ENCODE data around the gene LHPP. TPM values are rescaled to one million over a fixed set of nuclear protein-coding genes. Genes with fewer than 3 reads are reported as not detected.
A peak's percentile ranks its signal among the peaks of the same experiment; 100 is the strongest.

LHPP gene
- total RNA-seq, 1 donor: 19.9 TPM

DNA sequence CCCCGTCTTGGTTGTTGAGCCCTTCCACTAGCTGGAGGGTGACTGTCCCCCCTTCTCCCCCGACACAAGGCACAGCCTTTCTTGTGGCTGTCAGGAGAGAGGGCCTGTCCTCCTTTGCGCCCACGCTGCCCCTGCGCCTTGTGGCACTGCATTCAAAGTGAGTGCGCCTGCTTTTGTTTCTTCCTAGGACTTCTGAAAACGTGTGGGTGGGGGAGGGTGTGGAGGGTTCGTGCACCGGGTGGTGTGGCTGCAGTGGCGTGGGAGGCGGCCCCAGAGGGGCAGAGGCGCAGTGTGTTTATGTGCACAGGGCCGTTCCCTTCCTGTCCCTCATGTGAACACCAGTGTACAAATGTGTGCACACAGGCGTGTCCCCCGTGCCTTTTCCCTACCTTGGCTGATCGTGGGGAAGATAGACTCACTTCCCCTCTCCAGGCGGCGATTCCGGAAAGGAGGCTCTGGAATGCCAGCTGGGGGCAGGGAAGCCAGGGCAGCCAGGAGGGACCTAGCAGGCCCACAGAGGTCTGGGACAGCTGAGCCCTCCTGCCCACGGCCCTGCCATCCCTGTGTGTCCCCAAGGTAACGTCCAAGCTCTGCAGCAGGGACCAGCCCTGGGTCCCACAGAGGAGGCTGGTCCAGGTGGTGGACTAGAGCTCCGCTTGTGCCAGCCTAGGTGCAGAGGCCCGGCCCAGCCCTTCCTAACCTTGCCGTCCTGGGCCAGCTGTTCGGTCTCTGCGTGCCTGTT, 88.8 kb downstream of the LHPP start:
- DNase-seq (ENCODE audit: low read depth in 2 of 3, low spot score in 2 of 3): no peak

DNA sequence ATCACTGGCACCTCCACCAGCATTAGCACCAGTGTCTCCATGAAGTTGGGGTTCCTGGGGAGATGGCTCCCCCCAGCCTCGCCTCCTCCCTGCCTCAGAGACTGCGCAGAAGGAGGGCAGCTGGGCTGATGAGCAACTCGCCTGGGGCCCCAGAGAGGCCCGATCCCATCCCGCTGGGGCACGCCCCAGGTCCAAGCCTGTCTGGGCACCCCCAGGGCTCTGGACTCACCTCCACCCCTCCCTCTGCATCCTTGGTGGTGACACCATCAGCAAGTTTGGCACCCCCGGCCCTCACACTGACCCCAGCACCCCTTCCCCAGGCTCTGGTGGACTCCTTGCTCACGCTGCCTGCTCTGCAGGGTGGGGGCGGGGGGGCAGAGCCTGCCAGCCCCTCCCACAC, 89.5 kb downstream of the LHPP start:
- no peak for DNase-seq (ENCODE audit: low read depth in 2 of 3, low spot score in 2 of 3)

DNA sequence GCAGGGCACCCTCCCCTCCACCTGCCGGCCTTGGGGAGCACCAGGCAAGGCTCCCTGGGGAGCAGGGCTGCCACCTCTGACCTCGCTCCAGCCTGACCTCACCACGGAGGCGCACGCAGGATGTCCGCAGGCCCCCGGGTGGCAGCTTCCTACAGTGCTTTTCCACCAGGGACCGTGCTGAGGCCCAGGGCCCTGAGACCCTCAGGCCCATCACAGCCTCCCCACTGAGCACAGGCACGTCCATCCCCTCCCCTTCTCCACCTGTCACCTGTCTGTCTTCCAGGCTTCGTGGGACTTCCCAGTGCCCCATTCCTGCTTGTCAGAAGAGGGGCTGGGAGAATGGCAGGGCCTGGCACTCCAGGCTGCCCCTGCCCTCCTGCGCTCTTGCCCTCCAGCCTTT, 90.1 kb downstream of the LHPP start:
- no peak for DNase-seq (ENCODE audit: low read depth in 2 of 3, low spot score in 2 of 3)

DNA sequence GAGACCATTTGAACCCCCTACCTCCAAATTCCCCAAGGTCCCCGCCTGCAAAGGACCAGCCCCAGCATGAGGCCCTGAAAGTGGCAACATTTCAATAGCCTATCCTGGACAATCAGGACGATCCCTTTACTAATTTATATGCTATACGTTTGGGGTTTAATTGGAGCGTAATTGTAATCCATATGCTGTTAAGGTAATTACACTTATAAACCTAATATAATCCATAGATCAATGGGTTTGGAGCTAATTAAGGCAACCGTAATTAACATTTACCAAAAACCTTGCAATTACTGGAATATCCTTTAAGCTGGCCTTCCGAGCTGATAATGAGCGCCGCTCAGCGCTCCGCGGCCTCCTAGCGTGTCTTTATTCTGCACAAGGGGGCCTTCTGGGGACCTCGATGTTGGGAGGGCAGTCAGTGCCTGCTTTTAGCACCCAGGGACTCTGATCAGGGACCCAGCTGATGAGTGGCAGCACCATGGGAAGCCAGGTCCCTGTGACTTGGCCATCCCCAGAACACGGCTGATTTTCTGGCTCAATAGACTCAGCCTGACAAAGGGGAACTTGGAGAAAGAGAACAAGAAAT, 91.2 kb downstream of the LHPP start:
- no peak for DNase-seq (ENCODE audit: low read depth in 2 of 3, low spot score in 2 of 3)

DNA sequence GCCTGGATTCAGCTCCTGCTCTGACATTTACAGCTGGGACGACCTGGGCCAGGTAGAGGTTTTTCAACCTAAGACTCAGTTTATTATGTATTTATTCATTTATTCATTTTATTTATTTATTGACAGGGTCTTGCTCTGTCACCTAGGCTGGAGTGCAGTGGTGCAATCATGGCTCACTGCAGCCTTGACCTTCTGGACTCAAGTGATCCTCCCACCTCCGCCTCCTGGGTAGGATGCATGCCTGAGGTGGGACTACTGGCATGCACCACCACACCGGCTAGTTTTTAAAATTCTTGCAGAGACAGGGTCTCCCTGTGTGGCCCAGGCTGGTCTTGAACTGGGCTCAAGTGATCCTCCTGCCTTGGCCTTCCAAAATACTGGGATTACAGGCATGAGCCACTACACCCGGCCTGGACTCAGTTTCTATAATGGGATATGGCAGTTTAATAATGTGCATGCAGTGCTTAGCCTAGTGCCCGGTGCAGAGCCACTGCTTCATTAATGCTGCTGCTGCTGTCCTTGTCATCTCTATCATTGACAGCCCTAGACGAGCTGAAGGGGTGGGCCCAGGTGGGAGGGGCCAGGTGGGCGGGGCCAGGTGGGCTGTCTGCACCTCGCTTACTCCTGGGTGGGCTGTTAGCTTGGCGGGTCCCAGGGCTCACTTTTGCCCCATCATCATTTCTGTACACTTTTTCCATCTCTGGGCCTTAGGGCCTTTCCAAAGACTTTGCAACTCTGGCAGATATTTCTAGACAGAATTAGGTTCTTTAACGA, 92.6 kb downstream of the LHPP start:
- no peak for DNase-seq (ENCODE audit: low read depth in 2 of 3, low spot score in 2 of 3)

DNA sequence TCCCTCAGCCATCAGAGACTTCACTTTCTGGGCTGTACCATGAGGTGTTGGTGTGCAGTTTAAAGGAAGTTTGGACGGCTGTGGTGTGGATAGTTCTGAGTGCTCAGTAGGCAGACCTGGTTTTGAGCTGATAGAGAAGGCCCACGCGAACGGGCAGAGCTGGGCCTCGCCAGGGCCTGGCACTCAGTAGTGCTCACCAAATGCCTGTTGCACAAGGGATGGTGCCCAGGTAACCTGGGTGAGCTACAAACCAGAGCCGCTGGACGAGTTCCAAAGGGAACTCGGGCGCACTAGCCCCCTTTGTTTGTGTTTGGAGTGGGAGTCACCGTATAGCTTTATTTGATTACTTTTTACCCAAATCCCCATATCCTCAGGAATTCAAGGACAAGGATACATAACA, 95.5 kb downstream of the LHPP start:
- DNase-seq (ENCODE audit: low read depth in 2 of 3, low spot score in 2 of 3): no peak

DNA sequence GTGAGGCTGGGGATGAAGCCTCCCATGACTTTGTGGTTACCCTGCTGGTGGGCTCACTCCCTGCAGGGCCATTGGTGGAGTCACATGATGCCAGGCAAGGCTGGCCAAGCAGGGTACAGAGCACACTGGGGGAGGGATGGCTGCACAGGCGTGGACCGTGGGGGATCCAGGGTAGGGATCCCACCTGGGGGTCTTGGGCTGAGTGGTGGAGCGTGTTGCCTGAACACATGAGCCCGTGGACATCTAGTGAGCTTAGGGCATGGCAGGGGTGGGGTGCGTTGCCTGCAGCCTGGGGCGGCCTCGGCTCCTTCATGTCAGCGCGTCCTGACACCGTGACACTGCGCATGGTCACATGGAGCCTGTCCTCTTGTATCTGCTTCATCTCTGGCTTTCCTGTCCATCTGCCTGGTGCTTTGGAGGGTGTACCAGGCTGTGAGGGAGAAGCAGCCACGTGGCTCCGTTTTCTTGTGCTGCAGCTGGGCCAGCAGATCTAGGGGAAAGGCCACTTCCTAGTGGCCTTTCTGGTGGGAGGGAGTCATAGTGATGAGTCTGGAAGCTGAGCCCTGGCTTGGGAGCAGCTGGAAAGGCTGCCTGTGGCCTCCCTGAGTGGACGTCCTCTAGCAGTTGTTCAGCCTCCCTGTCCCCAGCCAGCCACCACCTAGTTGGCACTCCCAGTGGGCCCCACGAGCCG, 96.2 kb downstream of the LHPP start:
- DNase-seq (ENCODE audit: low read depth in 2 of 3, low spot score in 2 of 3): no peak

DNA sequence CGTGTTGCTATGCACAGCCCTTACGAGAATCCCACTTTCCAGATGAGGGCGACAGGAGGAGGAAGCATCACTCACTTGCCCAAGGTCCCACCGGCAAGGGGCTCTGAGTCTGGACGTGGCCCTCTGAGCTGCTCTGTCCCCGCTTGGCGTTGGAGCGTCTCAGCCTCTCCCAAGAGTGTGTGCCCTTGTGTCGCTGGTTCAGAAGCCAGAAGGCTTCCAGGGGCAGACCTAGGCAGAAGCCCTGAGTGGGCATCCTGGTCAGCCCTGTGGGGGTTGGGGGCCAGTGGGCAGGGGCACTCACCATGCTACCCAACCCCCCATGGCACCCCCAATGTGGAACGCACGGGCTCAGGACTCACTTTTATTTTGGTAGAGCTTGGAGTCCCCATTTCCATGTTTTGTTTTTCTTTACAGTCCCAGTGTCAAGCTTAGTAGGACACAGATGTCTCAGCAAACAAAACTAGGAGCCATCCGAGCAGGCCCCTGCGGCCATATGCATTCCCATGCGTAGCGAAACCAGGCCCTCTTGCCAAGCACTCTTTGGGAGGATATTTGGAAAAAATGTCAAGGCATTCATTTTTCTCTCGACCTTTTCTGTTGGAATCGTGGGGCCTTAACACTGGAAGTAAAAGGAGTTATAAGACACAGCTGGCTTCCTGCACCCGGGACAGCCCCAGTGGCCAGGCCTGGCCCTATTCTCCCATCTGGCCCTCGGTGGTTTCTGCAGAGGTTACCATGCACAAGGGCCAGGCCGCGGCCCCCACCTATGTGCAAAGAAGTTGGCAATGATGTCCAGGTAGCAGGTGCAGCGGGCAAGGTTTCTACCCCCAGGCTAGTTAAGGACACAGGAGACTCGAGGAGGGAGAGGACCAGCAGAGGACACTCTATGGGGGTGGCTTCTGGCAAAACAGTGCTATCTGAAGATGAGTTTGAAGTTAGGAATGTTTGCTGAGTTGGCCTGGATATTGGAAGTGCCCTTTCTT, 97.0 kb downstream of the LHPP start:
- no peak for DNase-seq (ENCODE audit: low read depth in 2 of 3, low spot score in 2 of 3)

DNA sequence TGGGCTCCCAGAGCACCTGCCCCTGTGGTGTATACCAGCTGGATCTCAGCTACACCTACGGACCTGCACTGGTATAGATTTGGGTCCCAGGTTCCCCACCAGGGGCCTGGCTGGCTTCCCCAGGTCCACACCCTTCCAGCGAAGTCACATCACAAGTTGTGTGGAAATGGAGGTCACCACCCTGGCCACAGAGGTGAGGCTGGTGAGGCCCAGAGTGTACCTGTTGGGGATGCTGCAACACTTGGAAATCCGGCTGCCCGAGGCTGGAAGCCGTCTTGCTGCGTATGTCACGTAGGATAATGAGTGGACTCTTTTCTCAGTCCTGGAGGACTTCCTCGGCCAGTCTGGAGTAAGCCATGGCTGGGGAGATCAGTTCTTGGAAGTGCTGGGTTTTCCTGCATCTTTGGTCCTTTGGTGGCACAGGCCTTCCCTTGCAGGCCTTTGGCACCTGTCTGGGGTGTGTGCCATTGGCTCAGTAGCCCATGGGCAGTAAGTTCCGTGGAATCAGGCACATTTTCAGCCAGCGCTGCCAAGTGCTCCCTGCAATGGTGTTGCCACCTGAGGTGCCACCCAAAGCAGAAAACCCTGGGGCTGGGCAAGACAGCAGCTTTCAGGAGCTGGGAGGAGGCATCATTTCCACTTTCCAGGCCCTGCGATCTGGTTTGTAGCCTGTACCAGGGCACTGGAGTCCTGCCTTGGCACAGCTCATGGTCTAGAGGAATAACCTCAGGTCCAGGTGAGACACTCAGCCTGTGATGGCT, 97.9 kb downstream of the LHPP start:
- no peak for DNase-seq (ENCODE audit: low read depth in 2 of 3, low spot score in 2 of 3)

DNA sequence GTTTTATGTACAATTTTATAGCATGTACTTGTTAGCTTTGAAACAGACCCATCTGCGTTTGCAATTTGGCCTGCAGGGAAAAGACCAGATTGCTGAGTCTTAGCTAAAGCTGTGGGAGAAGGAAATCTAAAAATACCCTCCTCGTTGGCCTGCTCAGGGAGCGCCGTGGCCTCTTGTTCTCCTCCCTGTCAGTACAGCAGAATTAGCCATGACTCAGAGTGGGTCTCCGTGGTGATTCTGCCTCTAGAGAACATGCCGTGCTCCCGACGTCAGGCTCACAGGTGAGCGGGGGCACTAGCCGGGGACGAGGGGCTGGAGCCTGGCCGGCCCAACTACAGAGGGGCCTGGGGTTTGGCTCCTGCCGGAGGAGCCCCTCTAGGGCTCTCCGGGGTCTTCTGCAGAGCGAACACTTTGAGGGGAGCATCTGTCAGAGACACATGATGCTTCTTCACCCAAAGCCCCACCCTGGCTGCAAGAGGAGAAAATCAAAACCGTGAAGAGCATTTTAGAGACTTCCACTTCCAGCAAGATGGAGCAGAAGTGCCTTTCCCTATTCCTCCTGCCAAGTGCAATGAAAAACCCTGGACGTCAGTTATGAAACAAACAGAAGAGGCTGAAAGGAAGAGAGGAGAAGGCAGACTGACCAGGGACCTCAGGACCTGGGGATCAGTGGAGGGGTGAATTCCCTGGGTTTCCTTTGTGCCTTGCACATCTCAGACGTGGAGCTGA, 98.9 kb downstream of the LHPP start:
- no peak for DNase-seq (ENCODE audit: low read depth in 2 of 3, low spot score in 2 of 3)

DNA sequence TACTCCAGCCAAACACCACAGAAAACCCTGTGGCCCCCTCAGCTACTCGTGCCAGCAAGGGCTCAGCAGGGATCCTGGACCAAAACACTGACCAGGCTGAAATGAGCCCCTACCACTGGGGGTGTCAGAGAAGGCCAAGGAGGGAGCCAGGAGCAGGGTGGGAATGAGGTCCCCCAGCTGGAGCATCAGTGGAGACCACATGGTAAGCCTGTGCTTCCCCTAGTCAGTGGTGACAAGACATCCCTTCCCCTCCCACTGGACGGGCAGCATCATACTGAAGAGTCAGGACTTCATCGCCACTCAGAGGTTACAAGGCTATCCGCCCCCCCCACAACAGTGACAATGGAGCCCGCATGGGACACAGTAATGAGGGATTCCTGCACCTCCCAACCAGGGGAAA, 99.6 kb downstream of the LHPP start:
- no peak for DNase-seq (ENCODE audit: low read depth in 2 of 3, low spot score in 2 of 3)

DNA sequence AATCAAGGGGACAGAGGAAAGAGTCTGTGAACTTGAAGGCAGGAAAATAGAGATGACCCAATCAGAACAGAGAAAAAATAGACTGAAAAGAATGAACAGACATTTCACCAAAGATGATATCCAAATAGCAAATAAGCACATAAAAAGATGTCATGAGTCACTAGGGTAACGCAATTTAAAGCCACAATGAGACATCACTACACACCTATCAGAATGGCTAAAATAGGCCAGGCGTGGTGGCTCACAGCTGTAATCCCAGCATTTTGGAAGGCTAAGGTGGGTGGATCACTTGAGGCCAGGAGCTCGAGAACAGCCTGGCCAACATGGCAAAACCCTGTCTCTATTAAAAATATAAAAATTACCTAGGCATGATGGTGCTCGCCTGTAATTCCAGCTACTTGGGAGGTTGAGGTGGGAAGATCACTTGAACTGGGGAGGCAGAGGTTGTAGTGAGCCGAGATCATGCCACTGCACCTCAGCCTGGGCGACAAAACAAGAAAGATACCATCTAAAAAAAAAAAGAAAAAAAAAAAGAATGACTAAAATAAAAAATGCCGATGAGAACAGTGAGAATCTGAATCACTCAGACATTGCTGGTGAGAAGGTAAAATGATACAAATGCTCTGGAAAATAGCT, 100.9 kb downstream of the LHPP start:
- DNase-seq (ENCODE audit: low read depth in 2 of 3, low spot score in 2 of 3): no peak

DNA sequence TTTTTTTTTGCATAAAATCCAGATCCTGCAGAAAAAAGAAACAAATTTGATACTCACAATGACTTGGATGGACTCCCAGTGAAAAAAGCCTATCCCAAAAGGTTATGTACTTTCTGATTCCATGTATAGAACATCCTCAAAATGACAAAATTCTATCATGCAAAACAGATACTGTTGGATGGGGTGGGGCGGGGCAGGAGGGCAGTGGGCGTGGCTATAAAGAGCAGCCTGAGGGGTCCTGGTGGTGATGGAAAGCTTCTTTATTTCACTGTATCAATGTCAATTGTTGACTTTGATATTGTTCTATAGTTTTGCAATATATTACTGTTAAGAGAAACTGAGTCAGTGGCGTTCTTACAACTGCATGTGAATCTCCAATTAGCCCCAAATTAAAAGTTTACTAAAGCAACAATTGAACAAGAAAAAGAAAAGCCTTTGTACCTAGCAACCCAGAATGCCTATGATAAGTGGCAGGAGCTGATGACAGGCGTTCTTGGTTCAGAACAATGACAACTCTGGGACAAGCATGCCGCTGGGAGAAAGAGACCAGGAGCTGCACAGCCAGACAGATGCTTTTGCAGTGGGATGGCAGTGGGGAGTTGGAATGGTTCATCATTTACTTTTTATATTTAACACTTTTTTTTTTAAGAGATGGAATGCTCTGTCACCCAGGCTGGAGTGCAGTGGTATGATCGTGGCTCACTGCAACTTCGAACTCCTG, 101.9 kb downstream of the LHPP start:
- DNase-seq (ENCODE audit: low read depth in 2 of 3, low spot score in 2 of 3): no peak

DNA sequence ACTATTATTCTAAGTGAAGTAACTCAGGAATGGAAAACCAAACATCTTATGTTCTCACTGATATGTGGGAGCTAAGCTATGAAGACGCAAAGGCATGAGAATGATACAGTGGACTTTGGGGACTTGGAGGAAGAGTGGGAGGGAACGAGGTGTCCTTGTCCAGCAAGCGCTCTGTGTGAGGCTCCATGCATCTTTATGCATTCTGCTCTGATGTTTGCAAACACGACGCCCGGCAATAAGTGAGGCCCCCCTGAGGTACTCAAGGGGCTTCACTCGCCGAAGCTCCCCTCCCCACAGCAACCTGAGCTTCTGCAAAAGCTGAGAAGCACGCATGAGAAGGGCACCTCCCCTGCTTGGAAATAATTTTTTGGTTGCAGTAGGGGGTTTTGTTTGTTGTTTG, 103.3 kb downstream of the LHPP start:
- no peak for DNase-seq (ENCODE audit: low read depth in 2 of 3, low spot score in 2 of 3)

DNA sequence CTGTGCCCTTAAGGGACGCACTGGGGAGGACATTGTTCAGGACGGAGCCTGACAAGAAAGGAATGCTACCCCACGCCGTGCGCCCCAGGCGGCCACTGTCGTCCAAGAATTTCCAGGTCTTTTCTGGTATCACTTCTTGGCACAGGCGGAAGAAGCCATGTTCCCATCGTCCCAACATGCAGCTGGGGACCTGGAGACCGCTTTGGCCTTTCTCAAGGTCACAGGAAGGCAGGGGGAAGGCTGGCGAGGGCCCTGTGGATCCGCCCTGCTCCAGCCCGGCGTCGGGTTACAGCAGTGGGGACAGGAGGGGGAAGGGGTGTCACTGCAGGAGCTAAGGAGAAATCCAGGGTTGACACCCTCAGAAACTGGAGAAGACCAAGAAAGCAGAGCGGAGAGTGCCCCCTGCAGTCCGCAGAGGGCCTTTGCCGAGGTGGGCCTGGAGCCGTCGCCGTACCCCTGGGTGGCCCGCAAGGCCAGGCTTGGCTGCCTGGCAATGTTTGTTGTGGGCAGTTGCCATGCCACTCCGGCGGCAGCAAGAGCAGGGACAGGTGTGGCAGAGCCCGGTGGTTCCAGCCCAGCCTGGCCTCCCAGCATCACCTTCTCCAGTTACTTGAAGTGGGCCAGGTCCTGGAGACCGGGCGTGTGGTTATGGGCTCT, 104.1 kb downstream of the LHPP start:
- peak in 2 of 3 donors; percentile 12 for DNase-seq (ENCODE audit: low read depth in 2 of 3, low spot score in 2 of 3)

DNA sequence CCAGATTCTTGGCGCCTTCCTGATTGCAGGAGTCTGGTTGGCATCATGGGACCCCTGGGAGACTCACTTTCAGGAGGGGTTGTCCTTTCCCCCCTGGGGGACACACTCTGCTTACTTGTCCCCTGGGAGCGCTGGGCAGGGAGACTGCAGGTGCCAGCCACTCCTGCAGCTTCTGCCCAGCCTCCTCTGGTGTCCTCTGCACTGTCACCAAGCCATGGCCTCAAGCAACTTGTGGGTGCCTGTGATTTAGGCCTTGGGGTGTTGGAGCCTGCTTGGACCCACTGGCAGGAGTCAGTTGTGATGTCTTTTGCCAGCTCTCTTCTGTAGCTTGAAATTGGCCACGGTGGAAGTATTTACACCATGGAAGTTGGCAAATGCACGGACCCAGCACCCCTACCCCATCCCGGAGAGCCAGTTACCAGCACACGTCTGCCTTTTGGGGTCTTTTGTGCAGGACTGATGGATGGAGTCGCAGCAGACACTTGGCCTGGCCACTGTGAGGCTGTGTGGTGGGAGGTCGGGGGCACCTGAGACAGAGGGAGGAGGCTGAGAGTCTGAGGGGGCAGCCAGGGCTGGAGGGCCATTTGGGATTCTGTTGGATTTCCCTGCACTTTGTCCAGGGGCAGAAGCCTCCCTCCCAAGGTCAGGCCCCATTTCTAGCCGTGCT, 104.7 kb downstream of the LHPP start:
- no peak for DNase-seq (ENCODE audit: low read depth in 2 of 3, low spot score in 2 of 3)

Measured in hematopoietic multipotent progenitor cell (in vitro differentiated cells).